Stimulated activated CD4-positive, alpha-beta T cell treated with anti-CD3 and anti-CD28 coated beads, Interleukin-1b, Interleukin-23, amount 100 ng/mL, for 48 hours (primary cell): ENCODE measurements around the gene ZNF827.

Experiments used
- DNase-seq: peaks from one replicate; pipeline ENCODE4 v3.0.0-alpha.2; 2020

ZNF827 gene

GRCh38 chr4:145885666-145886065 is 53.0 kb downstream of the ZNF827 start:
- no peak for DNase-seq

DNA sequence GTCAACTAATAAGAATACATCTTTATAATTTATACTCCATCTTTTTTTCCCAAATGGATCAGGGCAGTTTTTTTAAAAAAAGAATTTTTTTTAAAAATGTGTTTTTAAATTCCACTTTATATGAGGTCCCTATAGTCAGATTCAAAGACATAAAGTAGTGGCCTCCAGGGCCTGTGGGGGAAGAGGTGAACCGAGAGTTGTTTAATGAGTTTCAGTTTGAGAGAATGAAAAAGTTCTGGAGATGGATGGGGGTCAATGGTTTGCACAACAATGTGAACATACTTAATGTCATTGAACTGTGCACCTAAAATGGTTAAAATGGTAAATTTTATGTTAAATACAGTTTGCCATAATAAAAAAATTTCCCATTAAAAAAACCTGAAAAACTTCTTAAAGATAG is 53.8 kb downstream of the ZNF827 start:
- no peak for DNase-seq

GRCh38 chr4:145883101-145883694 is 55.4 kb downstream of the ZNF827 start:
- no peak for DNase-seq

GRCh38 chr4:145882604-145883003 is 56.0 kb downstream of the ZNF827 start:
- no peak for DNase-seq

GRCh38 chr4:145881989-145882388 is 56.6 kb downstream of the ZNF827 start:
- DNase-seq, result no peak

GRCh38 chr4:145881576-145881975 is 57.0 kb downstream of the ZNF827 start:
- no peak for DNase-seq

DNA sequence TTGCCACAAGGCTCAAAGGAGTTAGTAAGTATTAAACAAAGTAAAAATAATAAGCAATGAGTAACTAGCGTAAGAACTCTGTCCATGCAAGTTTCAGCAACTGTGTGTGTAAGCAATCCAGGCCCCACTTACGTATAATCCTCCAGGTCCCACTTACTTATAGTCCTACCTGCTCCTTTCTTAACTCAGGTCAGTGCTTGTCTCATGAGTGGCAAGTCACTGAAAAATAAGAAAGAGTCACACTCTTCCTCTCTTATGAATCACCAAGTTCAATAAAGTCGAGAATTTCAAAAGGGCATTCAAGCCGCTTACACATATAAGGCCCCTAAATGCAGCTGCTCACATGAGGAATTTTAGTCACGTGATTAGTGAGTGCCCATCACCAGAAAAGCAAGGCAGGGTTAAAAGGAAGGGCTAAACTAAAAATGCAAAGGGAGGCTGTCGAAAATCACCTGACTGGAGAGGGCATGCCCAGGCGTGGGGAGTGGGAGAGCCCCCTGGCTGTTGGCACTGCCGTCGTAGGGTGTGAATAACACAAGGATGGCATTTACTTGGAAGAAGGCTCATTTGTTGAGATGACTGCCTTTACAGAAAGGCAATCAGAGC is 58.2 kb downstream of the ZNF827 start:
- DNase-seq, result no peak

- no peak for DNase-seq
These were observed 59.0 kb downstream of the ZNF827 start for GRCh38 chr4:145879598-145879997.

GRCh38 chr4:145878501-145879435 is 59.9 kb downstream of the ZNF827 start:
- DNase-seq, result no peak

GRCh38 chr4:145876531-145877180 is 62.0 kb downstream of the ZNF827 start:
- no peak for DNase-seq

GRCh38 chr4:145873901-145874300 is 64.7 kb downstream of the ZNF827 start:
- DNase-seq, result no peak

- DNase-seq, result no peak
These were observed 67.4 kb downstream of the ZNF827 start for GRCh38 chr4:145871209-145871608.

DNA sequence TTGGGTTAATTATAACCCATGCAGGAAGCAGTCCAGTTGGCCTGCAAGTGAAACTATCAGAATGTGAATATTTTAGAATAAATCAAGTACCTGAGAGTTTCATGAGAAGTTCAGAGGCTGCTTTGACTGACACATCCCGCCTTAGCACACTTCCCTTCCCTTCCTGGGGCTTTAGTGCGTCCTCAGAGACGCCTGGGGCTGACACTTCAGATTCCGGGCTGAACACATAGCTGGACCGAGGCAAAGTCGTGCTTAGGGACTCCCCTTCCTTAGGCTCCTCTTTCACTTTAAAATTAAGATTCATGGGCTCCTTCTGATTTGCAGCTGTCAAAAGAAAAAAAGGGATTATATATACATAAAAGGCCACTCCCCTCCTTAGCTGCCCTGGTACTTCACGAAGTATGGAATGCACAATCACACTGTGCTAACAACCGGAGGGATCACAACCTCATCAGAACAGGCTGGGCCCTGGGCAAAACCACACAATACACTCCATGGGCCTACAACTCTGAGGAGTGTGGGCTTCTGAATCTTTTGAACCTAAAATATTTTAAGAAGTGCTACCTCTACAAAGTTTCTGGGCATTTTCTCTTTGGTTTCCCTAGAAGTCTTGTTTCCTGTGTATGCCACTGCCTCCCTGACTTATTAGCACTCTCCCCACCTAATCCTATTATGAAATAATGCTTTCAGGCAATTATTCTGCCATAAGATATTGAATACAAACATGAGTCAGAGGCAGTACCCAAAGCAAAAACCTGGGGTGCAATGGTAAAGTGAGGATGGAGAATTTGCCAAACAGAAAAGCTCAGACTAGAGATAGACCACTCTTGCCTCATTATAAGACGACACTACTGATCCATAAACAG is 68.2 kb downstream of the ZNF827 start:
- DNase-seq, result no peak

- DNase-seq, result no peak
These were observed 69.8 kb downstream of the ZNF827 start for GRCh38 chr4:145868637-145869409.

- no peak for DNase-seq
These were observed 71.2 kb downstream of the ZNF827 start for GRCh38 chr4:145867406-145867805.

DNA sequence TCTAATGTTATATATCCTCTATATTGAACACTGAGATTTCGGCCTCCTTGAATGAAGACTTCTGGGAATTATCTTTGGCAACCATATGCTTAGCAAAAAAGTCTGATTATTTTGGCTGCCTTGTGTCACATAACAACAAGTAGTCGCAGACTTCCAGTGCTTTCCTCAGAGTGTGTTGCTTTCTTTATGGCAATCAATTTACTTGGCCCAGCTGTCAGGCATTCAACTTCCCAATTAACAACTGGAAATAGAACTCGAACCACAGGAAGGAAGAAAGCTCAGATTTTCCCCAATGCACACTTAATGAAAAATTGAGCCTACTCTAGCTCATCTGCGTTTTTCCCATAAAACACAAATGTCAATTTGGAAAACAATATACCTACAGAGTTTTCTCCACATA is 71.6 kb downstream of the ZNF827 start:
- DNase-seq, result no peak

- DNase-seq, result no peak
These were observed 73.2 kb downstream of the ZNF827 start for GRCh38 chr4:145865274-145865941.

DNA sequence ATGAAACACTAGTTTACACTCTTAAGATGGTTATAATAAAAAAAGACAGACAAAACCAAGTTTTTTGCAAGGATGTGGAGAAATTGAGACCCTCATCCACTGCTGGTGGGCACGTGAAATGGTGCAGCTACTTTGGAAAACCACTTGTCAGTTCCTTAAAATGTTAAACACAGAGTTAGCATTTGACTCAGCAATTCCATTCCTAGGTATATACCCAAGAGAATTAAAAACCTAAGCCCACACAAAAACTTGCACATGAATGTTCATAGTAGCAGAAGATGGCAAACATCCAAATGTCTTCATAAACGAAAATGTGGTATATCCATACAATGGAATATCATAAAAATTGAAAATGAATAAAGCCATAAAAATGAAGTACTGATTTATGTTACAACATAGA is 75.4 kb downstream of the ZNF827 start:
- DNase-seq, result no peak

GRCh38 chr4:145861336-145862318 is 77.0 kb downstream of the ZNF827 start:
- DNase-seq, result no peak

DNA sequence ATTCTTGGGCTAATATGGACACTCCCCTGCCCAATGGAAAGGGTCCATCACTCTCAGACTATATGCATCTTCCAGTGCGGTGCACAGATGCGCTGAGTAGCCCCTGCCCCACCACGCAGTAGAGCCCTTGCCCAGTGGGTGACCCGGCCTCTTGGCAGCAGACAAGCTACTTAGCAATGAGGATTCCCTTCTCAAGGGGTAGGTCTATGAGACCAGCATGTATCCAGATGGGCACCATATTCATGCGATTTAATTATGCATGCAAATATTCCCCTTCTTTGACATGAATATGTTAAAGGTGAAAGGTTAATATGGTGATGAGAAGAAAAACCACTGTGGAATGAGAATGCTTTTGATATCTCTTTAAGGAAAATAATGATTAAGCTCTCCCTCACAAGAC is 77.7 kb downstream of the ZNF827 start:
- no peak for DNase-seq
